Panc1 (cell line): ENCODE measurements around the gene P3R3URF.

ENCODE experiments used
- POLR2AphosphoS5 ChIP-seq: IDR thresholded peaks from 2 replicates; pipeline ENCODE4 v1.6.1; 2012; ENCODE audit warnings: mild to moderate bottlenecking, low read depth, low read length, moderate library complexity
- TCF7L2 ChIP-seq: IDR thresholded peaks from 2 replicates; pipeline ENCODE4 v1.6.1; 2011; ENCODE audit warnings: mild to moderate bottlenecking, low read depth, low read length, inconsistent platforms
- TF ChIP-seq, protein P1 (sequence below): fragments of 450-650 bp; IDR thresholded peaks from 2 replicates; pipeline ENCODE4 v1.5.1; 2017; ENCODE audit warnings: mild to moderate bottlenecking
- TF ChIP-seq, protein P2 (sequence below), 2 experiments: IDR thresholded peaks; 2 replicates each; pipeline ENCODE4 v1.6.1; 2011 to 2012; ENCODE audit warnings: low read depth in 2 of 2, control low read depth in 1 of 2, low read length in 1 of 2, mild to moderate bottlenecking in 1 of 2, moderate library complexity in 1 of 2; ENCODE audit not compliant: insufficient read depth in 1 of 2

DNA sequence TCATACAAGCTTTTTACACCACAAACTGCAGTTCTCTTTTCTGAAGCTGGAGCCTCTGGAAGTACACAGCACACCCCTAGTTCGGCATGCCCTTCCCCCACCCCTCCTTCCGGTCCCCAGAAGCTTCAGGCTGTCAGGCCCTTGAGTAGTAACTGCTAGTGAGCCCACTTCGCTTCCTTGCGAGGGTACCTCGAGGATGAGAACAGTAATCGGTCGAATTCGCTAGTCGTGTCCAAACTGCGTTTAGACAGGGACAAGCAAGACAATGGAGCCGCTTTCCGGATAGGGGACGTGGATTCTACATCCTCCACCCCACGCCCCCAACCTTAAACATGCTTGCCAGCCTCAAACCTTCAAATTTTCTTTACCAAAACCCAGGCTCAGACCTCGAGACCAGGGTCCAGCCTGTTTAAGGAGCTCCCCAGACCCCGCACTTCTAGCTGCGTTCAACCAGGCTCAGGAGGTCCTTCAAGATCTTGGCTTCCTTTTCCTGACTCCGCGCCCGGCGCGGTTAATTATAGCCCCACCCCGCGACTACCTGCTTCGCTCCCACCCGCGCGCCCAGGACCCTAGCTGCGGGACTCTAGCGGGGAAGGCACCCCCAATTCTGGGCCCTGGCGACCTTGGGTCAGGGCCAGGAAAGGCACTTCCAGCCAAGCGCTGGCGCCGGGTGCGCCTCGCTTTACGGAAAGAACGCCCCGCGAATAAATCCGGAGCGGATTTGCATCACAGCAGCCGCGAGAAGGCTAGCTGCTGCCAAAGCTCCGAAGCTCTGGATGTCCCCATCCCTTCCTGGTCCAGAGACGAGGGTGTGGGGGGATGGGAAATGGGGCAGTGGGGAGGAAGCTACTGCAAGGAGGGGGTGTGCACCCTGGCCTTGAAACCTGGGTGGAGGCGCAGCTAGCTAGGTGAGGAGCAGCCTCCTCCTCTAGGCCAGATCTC lies 9.5 kb downstream of the P3R3URF start:
- TF ChIP-seq, protein P1, sequence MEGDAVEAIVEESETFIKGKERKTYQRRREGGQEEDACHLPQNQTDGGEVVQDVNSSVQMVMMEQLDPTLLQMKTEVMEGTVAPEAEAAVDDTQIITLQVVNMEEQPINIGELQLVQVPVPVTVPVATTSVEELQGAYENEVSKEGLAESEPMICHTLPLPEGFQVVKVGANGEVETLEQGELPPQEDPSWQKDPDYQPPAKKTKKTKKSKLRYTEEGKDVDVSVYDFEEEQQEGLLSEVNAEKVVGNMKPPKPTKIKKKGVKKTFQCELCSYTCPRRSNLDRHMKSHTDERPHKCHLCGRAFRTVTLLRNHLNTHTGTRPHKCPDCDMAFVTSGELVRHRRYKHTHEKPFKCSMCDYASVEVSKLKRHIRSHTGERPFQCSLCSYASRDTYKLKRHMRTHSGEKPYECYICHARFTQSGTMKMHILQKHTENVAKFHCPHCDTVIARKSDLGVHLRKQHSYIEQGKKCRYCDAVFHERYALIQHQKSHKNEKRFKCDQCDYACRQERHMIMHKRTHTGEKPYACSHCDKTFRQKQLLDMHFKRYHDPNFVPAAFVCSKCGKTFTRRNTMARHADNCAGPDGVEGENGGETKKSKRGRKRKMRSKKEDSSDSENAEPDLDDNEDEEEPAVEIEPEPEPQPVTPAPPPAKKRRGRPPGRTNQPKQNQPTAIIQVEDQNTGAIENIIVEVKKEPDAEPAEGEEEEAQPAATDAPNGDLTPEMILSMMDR: no peak
- TF ChIP-seq TCF7L2 (no peak), POLR2AphosphoS5 (no peak)
- TF ChIP-seq, protein P2, sequence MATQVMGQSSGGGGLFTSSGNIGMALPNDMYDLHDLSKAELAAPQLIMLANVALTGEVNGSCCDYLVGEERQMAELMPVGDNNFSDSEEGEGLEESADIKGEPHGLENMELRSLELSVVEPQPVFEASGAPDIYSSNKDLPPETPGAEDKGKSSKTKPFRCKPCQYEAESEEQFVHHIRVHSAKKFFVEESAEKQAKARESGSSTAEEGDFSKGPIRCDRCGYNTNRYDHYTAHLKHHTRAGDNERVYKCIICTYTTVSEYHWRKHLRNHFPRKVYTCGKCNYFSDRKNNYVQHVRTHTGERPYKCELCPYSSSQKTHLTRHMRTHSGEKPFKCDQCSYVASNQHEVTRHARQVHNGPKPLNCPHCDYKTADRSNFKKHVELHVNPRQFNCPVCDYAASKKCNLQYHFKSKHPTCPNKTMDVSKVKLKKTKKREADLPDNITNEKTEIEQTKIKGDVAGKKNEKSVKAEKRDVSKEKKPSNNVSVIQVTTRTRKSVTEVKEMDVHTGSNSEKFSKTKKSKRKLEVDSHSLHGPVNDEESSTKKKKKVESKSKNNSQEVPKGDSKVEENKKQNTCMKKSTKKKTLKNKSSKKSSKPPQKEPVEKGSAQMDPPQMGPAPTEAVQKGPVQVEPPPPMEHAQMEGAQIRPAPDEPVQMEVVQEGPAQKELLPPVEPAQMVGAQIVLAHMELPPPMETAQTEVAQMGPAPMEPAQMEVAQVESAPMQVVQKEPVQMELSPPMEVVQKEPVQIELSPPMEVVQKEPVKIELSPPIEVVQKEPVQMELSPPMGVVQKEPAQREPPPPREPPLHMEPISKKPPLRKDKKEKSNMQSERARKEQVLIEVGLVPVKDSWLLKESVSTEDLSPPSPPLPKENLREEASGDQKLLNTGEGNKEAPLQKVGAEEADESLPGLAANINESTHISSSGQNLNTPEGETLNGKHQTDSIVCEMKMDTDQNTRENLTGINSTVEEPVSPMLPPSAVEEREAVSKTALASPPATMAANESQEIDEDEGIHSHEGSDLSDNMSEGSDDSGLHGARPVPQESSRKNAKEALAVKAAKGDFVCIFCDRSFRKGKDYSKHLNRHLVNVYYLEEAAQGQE (IDR thresholded peaks at IDR 0.05; ENCODE audit: insufficient read depth in 1 of 2, low read depth in 2 of 2, low read length in 1 of 2): no peak
